ENCODE results near the gene APBA2.

DNA sequence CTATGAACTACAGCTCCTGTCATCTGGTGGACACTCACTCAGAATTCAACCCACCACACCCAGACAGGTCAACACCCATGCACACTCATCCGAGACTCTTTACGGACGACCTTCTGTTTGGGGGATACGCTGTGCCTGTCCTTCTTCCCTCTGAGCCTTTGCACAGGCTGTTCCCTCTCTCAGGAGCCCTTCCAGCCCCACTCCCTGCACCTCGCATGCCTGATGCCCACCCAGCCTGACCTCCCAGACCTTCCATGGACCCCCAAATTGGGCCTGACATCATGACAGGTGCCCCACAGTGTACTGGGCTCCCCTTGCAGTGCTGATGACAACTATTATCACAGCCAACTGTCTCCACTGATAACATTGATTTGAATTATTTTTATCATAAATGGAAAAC lies 248.0 kb downstream of the APBA2 start:
- TF ChIP-seq, protein P1, sequence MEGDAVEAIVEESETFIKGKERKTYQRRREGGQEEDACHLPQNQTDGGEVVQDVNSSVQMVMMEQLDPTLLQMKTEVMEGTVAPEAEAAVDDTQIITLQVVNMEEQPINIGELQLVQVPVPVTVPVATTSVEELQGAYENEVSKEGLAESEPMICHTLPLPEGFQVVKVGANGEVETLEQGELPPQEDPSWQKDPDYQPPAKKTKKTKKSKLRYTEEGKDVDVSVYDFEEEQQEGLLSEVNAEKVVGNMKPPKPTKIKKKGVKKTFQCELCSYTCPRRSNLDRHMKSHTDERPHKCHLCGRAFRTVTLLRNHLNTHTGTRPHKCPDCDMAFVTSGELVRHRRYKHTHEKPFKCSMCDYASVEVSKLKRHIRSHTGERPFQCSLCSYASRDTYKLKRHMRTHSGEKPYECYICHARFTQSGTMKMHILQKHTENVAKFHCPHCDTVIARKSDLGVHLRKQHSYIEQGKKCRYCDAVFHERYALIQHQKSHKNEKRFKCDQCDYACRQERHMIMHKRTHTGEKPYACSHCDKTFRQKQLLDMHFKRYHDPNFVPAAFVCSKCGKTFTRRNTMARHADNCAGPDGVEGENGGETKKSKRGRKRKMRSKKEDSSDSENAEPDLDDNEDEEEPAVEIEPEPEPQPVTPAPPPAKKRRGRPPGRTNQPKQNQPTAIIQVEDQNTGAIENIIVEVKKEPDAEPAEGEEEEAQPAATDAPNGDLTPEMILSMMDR (conservative IDR thresholded peaks at IDR 0.05) = no peak
- no peak for TF ChIP-seq ZFX (IDR thresholded peaks at IDR 0.05)

Data from C4-2B (cell line).